ENCODE measurements around the gene PSMC3. TPM values are rescaled to one million over a fixed set of nuclear protein-coding genes. Genes with fewer than 3 reads are reported as not detected.

Gene PSMC3
- total RNA-seq, 2 donors from 2014 or later: 99.2 to 133 TPM

GRCh38 chr11:47411884-47412746 is 14.1 kb downstream of the PSMC3 start:
- TF ChIP-seq, protein P1, sequence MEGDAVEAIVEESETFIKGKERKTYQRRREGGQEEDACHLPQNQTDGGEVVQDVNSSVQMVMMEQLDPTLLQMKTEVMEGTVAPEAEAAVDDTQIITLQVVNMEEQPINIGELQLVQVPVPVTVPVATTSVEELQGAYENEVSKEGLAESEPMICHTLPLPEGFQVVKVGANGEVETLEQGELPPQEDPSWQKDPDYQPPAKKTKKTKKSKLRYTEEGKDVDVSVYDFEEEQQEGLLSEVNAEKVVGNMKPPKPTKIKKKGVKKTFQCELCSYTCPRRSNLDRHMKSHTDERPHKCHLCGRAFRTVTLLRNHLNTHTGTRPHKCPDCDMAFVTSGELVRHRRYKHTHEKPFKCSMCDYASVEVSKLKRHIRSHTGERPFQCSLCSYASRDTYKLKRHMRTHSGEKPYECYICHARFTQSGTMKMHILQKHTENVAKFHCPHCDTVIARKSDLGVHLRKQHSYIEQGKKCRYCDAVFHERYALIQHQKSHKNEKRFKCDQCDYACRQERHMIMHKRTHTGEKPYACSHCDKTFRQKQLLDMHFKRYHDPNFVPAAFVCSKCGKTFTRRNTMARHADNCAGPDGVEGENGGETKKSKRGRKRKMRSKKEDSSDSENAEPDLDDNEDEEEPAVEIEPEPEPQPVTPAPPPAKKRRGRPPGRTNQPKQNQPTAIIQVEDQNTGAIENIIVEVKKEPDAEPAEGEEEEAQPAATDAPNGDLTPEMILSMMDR (IDR thresholded peaks at IDR 0.05): peak; percentile 34 to 62 (median 46)
- no peak for TF ChIP-seq POLR2A (IDR thresholded peaks at IDR 0.05)
- WGBS: 71% methylated on average over 9 of the region's 12 CpGs
- Histone ChIP-seq H3K27ac (no peak overlapping the region), H3K4me3 (no peak overlapping the region), H3K4me1 (replicated peaks) (peaks cover 8% of the 10 kb centered on the region), H3K9me3 (no peaks in the 10 kb centered on the region), H3K36me3 (peaks cover 0 to 3% of the 10 kb centered on the region in 2 donors), H3K27me3 (replicated peaks; ENCODE audit: insufficient read depth) (no peaks in the 10 kb centered on the region)
- no peak for DNase-seq (ENCODE audit: low spot score)
- intact Hi-C loops (cut with DNase I): no loop called here

DNA sequence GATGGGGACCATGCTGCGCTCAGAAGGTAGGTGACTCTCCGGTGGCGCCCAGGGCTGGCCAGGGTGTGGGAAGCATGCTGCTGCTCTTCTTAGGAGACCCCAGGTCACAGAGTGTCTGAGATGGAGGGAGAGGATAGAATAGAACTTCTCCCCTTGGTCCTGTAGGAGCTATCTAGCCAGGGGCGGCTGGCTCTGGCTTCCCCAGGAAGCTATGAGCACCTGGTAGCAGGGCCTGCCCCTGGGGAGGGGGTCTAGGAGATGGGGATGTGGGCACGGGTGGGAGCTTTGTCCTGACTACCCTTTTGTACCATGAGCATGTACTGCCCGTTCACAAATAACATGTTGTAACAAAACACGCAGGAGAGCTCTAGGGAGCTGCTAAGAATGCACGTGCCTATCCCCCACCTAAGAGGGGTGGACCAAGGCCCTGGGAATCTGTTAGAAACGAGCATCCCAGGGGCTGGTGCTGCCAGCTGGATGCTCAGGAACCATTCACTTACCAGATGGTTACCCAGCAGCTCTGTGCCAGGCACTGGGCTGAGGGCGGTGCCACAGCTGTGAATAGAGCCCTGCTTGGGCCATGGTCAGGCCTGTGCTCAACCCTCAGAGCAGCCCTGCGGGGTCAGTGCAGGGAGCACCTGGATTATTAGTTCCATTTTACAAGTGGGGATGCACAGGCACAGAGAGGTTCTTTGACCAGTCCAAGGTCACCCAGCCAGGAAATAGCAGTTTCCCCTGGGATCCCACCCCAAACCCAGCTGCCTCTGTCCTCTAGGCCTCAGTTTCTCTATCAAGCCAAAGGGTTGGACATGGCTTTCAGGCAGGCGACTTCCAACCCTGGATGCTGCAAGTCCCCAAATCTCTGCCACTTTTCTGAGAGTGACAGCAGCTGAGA is 15.6 kb downstream of the PSMC3 start:
- Histone ChIP-seq H3K27me3 (replicated peaks; ENCODE audit: insufficient read depth) (no peaks in the 10 kb centered on the region), H3K36me3 (peaks cover 0 to 3% of the 10 kb centered on the region in 2 donors), H3K4me3 (no peak overlapping the region), H3K4me1 (replicated peaks) (peaks cover 8% of the 10 kb centered on the region), H3K27ac (no peak overlapping the region), H3K9me3 (no peaks in the 10 kb centered on the region)
- DNase-seq (ENCODE audit: low spot score): no peak
- intact Hi-C loops (cut with DNase I): no loop called here
- no peak for TF ChIP-seq POLR2AphosphoS5 (IDR thresholded peaks at IDR 0.05)
- TF ChIP-seq, protein P1 (IDR thresholded peaks at IDR 0.05): no peak
- TF ChIP-seq POLR2A (IDR thresholded peaks at IDR 0.05): no peak
- 74% methylated on average over 12 of the region's 12 CpGs for WGBS

DNA sequence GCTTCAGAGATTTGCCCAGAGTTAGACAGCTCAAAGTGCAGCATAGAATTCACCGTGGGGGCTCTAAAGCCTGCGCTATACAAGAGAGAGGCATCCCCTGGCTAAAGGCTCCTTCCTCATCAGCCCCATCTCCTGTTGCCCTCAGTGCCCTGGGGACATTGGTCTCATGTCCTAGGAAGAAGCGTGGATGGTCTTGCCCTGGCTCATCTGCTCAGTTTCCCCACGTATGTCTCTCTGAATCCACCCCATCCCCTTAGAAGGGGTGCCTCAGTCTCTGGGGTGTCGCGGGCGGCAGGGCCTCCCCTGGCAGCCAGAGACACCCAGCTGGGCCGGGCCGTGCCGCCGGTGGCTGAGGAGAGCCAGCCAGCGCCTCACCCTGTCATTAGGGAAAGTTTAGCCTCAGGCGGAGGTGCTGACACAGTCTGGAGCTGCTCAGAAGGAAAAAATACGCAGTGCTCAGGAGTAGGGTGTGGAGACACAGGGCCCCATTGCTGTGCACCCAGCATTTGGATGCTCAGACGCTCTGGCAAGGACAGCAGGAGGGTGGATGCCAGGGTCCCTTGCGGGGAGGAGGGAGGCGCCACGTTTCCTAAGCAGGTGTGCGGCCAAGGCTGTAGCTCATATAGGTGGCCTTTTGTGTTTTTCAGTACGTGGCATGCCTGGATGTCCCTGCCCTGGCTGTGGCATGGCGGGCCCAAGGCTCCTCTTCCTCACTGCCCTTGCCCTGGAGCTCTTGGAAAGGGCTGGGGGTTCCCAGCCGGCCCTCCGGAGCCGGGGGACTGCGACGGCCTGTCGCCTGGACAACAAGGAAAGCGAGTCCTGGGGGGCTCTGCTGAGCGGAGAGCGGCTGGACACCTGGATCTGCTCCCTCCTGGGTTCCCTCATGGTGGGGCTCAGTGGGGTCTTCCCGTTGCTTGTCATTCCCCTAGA is 16.5 kb downstream of the PSMC3 start:
- DNase-seq (ENCODE audit: low spot score): no peak
- peaks cover 0 to 3% of the 10 kb centered on the region in 2 donors for H3K36me3 ChIP-seq
- peak overlapping the region; percentile 90 to 94 for H3K27ac ChIP-seq
- H3K27me3 ChIP-seq (replicated peaks; ENCODE audit: insufficient read depth): no peaks in the 10 kb centered on the region
- intact Hi-C loops (cut with DNase I): loop anchor here (5.0 to 10.0 kb wide), 2 partner anchors 37 to 145 kb away; partner anchors contain the start of gene CELF1
- H3K9me3 ChIP-seq: no peaks in the 10 kb centered on the region
- 53% methylated on average over 31 of the region's 31 CpGs for WGBS
- peaks cover 8% of the 10 kb centered on the region for H3K4me1 ChIP-seq (replicated peaks)
- no peak for TF ChIP-seq POLR2AphosphoS5 (IDR thresholded peaks at IDR 0.05)
- TF ChIP-seq, protein P1 (IDR thresholded peaks at IDR 0.05): no peak
- no peak for TF ChIP-seq POLR2A (IDR thresholded peaks at IDR 0.05)
- peak overlapping the region; percentile 58 to 68 for H3K4me3 ChIP-seq

GRCh38 chr11:47408598-47409439 is 17.4 kb downstream of the PSMC3 start:
- Histone ChIP-seq H3K27me3 (replicated peaks; ENCODE audit: insufficient read depth) (no peaks in the 10 kb centered on the region), H3K27ac (peak overlapping the region; percentile 90 to 94), H3K9me3 (no peaks in the 10 kb centered on the region), H3K4me1 (replicated peaks) (peaks cover 8% of the 10 kb centered on the region), H3K36me3 (no peaks in the 10 kb centered on the region), H3K4me3 (peak overlapping the region; percentile 58 to 68)
- intact Hi-C loops (cut with DNase I): loop anchor here (5.0 to 10.0 kb wide), 2 partner anchors 37 to 146 kb away; partner anchors contain the start of gene CELF1
- DNase-seq (ENCODE audit: low spot score): no peak
- 2% methylated on average over 38 of the region's 50 CpGs for WGBS
- no peak for TF ChIP-seq POLR2AphosphoS5 (IDR thresholded peaks at IDR 0.05)
- TF ChIP-seq, protein P1 (IDR thresholded peaks at IDR 0.05): no peak
- peak; percentile 7 for TF ChIP-seq POLR2A (IDR thresholded peaks at IDR 0.05)
